HL-60 (cell line): ENCODE measurements around the gene SKP2.

Source experiments
- DNase-seq, 2 experiments: peaks; one replicate each; pipeline ENCODE4 v3.0.0-alpha.2; 2010 to 2020; ENCODE audit warnings: low read depth in 1 of 2, low spot score in 1 of 2
- H3K27ac ChIP-seq: fragments of 250-450 bp; sonication (Bioruptor Pico); replicated peaks from 2 replicates; pipeline ENCODE4 v1.5.1; 2020; ENCODE audit warnings: mild to moderate bottlenecking, moderate library complexity
- H3K27me3 ChIP-seq: fragments of 250-450 bp; sonication (Bioruptor Pico); 2 replicates; pipeline ENCODE4 v1.5.1; 2021; ENCODE audit warnings: mild to moderate bottlenecking, moderate library complexity; ENCODE audit not compliant: insufficient read depth, poor library complexity, severe bottlenecking
- H3K4me3 ChIP-seq: replicated peaks from 2 replicates; pipeline ENCODE4 v1.5.1; 2011; ENCODE audit warnings: mild to moderate bottlenecking, control low read depth, low read length; ENCODE audit not compliant: insufficient read depth
- CTCF ChIP-seq: IDR thresholded peaks from one replicate; pipeline ENCODE4 v1.5.1; 2011; ENCODE audit warnings: low read length, control low read depth, inconsistent platforms; ENCODE audit not compliant: insufficient read depth
- GABPA ChIP-seq: IDR thresholded peaks from 2 replicates; pipeline ENCODE4 v1.6.1; 2012; ENCODE audit warnings: low read depth
- POLR2AphosphoS5 ChIP-seq: IDR thresholded peaks from 2 replicates; pipeline ENCODE4 v1.6.1; 2012; ENCODE audit warnings: low read depth
- REST ChIP-seq: IDR thresholded peaks from 2 replicates; pipeline ENCODE4 v1.6.1; 2012; ENCODE audit warnings: low read depth; ENCODE audit not compliant: insufficient replicate concordance
- SPI1 ChIP-seq: IDR thresholded peaks from 2 replicates; pipeline ENCODE4 v1.6.1; 2012; ENCODE audit warnings: low read depth, mild to moderate bottlenecking, borderline replicate concordance

Gene SKP2

GRCh38 chr5:36135988-36136387 lies 15.9 kb upstream of the SKP2 start:
- Histone ChIP-seq H3K27ac (no peak overlapping the region), H3K4me3 (no peak overlapping the region), H3K27me3 (no peaks in the 10 kb centered on the region)
- no peak for DNase-seq
- TF ChIP-seq POLR2AphosphoS5 (no peak), SPI1 (no peak), CTCF (no peak), REST (no peak)

GRCh38 chr5:36136581-36136980 lies 15.3 kb upstream of the SKP2 start:
- no peak for TF ChIP-seq GABPA
- no peak for TF ChIP-seq REST
- TF ChIP-seq CTCF: no peak
- TF ChIP-seq SPI1: no peak
- H3K4me3 ChIP-seq: no peak overlapping the region

GRCh38 chr5:36138900-36139683 lies 12.8 kb upstream of the SKP2 start:
- TF ChIP-seq GABPA: no peak
- no peak for TF ChIP-seq POLR2AphosphoS5
- no peak for TF ChIP-seq SPI1
- TF ChIP-seq CTCF: no peak
- no peak for TF ChIP-seq REST
- no peak for DNase-seq
- Histone ChIP-seq H3K27ac (no peak overlapping the region), H3K4me3 (no peak overlapping the region), H3K27me3 (no peaks in the 10 kb centered on the region)

More at GRCh38 chr5:36136581-36136980, 15.3 kb upstream of the SKP2 start:
- H3K27ac ChIP-seq: no peak overlapping the region
- H3K27me3 ChIP-seq: no peaks in the 10 kb centered on the region
- no peak for DNase-seq
